HG03575 (cell line): ENCODE data around the gene SMIM15.

Source experiments
- ATAC-seq: cut with Tn5 transposase; IDR thresholded peaks from one replicate; pipeline ENCODE4 v1.9.1; 2021; ENCODE audit not compliant: unreplicated experiment, insufficient number of reproducible peaks, low FRiP score; ENCODE audit errors: extremely low read depth

The SMIM15 gene

DNA sequence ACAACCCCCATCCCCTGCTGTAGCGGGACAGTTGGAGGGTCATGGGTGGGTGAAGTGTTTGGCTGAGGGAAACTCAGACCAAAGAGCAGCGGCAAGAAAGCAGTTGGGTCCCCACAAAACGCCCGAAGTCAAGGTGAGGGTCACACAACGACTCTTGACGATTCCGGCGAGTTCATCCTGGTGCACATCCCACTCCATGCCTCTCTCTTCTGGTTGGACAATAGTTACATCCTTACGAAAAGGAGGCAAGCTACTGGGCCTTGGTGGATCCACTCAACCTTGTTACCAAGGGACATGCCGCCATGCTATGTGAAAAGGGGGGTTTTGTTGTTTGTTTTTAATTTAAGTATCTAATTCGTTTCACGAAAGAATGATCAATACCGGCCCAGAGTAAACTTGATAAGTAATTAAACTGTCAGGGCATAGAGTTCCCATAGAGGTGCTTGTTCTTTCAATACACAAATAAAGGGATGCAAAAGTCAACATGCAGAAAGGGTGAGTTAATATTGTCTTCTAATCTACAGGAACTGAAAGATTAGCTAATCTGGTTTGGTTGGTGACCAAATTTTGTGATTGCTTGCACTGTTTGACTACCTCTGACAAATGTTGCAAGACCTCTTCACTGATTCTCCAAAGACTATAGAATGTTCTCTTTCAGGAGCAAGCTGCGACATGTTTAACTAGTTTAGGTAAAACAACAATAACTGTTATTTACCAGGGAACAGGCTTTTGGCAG, 732 bp upstream of the SMIM15 start:
- no peak for ATAC-seq

DNA sequence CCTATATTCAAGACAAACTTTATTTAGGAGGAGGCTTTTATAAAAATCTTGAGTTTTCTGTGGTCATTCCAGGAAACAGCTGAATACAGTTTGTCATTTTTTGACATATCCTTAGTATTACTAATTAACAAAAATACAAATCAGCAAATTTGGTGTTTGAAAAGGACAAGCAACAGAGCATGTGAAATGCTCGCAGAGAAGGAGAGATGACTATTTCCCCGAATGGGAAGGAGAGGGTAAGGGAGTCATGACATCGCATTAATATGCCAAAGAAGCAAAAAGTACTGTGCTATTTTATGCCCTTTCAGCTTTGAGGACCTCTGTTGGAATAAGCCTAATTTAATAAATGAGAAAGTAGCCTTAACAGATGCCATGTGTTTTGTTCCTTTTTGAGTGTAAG, 1.8 kb downstream of the SMIM15 start:
- no peak for ATAC-seq

DNA sequence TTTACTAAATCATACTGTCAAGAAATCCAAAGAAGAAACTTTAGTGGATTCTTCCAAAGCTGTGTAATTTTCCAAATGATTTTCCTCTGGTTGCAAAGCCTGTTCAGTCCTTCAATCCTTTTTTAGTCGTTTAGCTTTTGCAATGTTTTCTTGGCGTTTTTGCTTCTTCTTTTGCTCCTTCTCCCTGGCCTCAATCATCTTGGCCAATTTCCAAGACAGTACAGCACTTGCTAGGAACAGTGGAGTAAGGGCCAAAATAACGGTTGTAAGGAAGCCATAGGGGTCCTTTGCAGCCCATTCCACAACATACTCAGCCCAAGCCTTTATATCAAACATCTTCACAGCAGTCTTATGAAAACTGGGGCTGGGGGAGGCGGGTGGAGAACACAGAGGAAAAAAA, 2.4 kb downstream of the SMIM15 start:
- ATAC-seq, result no peak

DNA sequence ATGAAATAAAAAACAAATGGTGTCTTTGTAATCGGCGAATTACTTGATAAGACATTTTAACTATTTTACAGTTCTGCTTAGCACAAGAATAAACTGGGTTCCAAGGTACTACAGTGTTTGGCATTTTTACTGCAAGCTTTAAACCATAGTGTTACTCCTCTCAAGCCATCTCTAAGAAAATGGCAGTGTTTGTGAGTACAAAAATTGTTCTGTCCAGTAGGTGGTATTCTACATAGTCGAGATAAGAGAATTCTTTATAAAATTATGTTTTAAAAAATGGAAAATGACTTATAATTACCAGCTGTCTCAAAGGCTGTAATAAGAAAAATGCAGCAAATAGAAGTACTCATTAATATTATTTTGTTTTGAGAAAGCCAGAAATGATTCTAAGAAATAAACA, 3.2 kb downstream of the SMIM15 start:
- ATAC-seq, result no peak

DNA sequence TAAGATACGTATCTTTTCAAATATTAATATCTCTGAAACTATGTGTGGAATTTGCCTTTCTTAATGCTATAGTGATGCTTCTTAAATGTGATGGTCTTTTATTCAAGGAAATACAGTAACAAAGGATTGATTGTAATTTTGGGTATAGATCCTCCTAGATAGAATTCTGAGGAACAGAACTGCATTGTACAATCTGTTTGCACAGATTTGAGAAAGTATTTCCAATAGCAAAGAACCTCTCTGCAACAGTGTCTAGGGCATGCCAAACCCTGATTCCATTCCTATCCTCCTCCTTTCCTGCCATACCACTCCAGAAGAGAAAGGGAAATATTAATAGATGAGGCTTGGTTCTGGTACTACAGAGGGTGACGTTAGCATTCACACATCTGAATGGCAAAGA, 10.4 kb downstream of the SMIM15 start:
- ATAC-seq, result no peak

DNA sequence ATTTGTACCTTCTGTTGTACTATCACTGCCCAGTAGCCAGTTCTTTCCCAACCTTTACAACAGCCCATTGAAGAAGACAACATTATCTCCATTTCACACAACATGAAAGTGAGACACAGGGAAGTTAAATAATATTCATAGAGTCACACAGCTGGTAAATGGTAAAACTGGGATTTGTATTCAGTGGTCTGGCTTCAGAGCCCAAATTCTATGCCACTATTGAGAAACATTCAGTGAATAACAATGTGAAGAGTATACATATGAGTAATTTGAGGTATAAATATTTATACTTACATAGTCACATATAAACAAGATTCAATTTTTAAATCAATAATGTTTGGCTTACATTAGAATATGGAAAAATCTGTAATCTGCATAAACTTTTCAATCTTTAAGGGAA, 13.8 kb downstream of the SMIM15 start:
- no peak for ATAC-seq

DNA sequence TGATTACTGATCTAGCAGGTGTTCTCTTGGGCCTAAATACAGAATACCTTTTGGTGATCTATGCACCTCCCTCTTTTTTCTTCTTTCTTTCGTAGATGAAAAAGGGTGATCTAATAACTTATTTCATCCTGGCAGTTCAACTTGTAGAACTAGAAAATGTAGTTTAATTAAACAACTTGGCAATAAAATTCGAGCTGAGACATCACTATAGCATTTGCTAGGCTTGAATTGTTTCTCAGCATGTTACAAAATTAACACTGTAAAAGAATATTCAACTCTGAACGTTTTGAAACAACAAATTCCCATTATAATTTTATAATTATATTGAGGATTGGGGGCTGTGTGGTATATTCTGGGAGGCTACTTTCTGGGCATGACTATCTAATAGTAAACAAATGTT, 19.5 kb downstream of the SMIM15 start:
- no peak for ATAC-seq

DNA sequence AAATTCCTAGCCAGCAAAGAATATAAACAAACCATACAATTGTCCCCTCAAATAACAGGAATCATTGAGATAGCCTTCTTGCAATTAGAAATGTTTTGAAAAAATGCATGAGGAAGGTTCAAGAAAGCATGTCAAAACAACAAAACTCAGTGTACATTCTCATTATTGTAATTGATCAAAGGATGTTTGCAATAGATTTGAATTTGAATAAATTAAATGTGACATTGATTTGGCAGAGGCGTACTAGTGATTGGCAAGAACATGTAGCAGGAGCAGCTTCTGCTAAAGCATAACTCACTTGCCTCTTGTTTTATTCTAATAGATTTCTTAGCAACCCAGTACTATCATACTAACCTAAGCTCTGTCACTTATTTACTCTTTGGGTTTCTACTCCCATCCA, 19.9 kb downstream of the SMIM15 start:
- no peak for ATAC-seq

DNA sequence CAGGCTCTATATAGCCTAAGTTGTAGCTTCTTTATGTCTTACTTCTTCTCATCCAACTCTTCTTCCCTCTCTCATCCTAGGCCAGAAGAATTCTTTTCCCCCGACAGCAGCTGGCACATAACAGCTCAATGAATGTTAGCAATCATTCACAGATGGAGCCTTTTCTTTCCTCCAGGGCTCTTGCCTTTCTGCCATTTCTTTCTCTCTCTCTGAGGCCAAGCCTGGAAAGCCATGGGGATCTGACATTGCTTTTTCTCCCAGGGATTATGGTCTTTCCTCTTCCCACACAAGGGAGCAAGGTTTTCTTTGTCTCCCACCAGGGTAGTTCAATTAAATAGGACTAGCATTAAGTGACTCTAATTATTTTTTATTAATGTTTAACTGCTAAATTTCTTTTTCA, 20.5 kb downstream of the SMIM15 start:
- no peak for ATAC-seq

DNA sequence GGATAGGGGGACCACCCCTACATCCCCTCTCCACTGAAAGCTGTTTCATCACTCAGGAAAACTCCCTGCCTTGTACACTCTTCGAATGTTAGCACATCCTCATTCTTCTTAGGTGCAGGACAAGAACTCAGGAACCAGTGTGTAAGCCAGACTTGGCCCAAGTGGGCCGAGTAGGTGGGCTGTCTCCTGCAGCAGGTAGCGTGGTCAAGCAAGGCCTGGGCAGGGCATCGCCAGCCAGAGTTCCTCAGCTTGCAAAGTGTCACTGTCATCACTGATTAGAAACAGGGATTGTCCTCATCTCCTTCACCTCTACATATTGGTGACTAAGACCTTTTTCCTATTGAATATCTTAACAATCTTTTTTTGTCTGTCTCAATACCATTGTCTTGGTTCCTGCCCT, 22.3 kb downstream of the SMIM15 start:
- ATAC-seq, result no peak

DNA sequence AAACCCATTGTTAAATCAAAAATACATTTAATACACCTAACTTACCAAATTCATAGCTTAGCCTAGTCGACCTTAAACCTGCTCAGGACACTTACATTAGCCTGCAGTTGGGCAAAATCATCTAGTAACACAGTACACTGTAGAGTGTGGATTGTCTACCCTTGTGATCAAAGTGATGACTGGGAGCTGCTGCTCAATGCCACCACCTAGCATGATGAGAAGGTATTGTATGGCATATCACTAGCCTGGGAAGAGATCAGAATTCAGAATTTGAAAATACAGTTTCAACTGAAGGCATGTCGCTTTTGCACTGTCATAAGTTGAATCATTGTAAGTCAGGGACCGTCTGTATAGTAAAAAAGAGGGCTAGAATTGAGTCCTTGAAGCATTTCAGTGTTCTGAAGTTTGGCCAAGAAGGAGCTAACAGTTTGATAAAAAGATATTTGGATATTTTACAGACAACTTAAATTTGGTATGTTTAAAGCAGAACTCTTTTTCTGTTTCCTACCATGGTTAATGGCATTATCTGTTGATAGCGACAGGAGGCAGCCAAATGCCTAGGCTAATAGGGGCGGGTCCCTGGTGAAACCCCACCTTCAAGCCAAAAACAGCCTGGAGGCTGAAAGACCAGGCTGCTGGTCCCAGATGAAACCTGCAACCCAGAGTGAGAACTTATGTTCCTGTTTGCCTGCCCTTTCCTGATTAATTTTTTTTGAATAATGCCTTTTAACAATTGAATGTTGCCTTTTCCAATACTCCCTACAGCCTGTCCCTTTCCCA, 23.0 kb downstream of the SMIM15 start:
- no peak for ATAC-seq

DNA sequence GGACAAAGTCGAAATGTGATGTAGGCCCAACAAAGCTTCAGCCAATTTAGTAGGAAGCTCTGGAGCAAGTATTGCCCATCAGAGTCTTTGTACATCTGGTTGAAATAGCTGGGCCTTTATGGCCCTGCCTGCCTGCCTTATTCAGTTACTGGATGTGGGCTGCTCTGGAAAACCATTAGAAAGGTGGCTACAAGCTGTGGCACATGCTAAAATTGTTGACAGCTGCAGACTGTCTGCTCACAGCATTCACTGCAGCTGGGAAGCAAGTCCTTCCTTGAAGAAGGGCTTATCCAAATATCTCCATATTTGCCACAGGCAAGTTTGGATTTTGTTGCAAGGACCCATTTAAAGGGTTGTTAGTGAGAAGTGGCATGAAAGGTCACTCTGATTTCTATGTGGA, 24.4 kb downstream of the SMIM15 start:
- ATAC-seq, result no peak

DNA sequence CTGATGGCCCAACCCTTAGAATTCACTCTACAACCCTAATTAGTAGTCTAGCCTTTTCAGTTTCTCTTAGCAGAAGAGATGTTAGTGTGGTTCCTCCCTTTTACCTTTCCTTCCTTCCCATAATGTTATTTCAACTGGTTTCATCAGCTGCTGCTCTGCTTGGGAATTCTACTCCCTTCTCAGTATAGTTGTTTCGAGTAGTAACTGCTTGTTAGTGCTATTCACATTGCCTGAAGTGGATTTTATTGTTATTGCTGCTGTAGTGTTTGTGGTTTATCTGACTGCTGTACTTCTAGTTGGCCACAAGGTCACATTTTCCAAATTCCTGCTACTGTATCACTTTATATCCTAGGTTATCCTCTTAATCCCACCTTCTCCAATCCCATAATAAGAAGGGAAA, 29.7 kb downstream of the SMIM15 start:
- no peak for ATAC-seq

DNA sequence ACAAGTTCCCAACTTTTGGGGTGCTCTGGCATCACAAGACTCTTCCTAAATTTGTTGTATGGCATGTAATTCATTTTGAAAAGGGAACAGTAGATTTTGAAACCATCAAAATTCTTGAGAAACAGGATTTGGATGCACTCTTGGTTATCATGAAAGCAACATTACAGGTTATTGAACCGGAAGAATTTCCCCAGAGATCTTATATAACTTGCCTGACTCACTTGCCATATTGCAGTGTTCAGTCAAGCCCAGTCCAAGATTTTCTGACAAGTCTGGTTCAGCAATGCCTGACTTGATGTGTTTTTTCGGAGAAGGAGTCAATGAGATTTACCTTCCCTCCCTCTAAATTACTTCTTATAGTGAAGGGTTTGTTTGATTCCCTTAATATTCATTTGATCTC, 32.0 kb downstream of the SMIM15 start:
- no peak for ATAC-seq

DNA sequence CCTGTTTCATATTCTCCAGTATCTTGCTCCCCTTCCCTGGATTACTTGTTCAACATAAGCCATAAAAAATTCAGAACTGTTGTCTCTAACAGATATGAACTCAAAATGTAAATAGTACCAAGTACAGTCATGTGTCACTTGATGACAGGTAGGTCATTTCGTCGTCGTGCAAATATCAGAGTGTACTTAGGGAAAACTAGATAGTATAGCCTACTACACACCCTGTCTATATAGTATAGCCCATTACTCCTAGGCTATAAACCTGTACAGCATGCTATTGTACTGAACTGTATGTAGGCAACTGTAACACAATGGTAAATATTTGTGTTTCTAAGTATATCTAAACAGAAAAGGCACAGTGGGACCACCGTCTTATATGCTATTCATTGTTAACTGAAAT, 39.1 kb downstream of the SMIM15 start:
- no peak for ATAC-seq

DNA sequence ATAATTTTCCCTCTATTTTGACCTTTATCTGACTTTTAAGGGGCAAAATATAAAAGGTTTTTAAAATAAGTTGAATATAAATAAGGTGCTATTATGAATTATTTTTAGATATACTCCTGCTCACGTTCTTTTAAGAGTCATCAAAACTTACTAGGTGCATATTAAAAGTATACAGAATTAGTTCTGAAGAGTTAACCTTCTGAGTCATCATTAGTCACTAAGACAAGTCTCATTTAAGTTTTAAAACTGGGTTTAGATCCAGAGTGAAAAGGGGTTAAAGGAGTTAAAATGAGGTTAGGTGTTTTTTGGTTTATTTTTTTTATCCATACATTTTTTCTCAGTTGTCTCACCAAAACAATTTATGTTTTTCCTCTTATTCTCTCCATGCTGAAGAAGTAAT, 41.7 kb downstream of the SMIM15 start:
- no peak for ATAC-seq

DNA sequence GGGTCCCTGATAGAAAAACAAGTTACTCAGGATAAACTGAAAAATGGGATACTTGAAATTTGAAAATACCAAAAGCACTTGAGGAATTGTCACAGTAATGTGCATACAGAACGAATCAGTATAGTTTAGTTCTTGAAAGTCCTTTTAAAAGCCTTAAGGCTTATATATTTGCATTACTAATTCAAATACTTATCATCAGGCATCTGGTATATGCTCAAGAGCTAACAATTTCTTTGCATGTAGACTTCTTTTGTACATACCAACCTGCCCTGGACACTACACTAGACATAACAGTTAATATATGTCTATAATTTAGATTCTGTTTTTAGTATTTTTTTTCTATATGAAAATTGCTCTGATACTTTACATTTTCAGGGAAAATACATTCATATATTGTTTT, 43.2 kb downstream of the SMIM15 start:
- no peak for ATAC-seq

DNA sequence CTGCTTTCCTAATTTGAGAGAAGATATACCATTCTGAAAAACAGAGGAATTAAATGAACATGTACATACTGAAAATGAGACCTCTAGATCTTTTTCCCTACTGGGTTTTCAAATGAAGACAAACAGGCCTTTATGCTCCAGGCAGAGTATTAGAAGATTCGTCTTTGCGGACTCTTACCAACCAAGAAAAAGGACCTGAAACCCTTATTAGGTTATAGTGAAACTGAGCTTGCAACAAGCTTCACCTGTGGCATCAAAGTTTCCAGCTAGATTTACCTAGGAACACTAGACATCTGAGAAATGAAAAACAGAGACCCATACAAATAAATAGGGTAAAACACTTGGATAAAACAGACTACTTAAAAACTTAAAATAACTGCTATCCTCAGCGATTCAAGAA, 46.3 kb downstream of the SMIM15 start:
- ATAC-seq, result no peak

DNA sequence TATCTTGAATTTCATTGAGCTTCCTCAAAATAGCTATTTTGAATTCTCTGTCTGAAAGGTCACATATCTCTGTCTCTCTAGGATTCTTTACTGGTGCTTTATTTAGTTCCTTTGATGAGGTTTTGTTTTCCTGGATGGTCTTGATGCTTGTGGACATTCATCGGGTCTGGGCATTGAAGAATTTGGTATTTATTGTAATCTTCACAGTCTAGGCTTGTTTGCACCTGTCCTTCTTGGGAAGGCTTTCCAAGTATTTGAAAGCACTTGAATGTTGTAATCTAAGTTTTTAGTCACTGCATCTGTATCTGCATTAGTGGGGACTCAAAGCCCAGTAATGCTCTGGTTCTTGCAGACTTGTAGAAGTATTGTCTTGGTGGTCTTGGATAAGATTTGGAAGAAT, 47.8 kb downstream of the SMIM15 start:
- ATAC-seq, result no peak
